DND-41 (cell line): ENCODE data around the gene ATP6V1G1.

Experiments used
- ATAC-seq: fragments of 200-7000 bp; cut with Tn5 transposase; 3 replicates; pipeline ENCODE4 v1.9.1; 2021; ENCODE audit warnings: low read depth; ENCODE audit not compliant: insufficient read depth
- DNase-seq: peaks from one replicate; pipeline ENCODE4 v3.0.0-alpha.2; 2020
- H2AFZ ChIP-seq: 2 replicates; pipeline ENCODE4 v1.6.0; 2012; ENCODE audit warnings: low read depth, low read length
- H3K27ac ChIP-seq: 2 replicates; pipeline ENCODE4 v1.5.1; 2012; ENCODE audit warnings: low read length, inconsistent platforms
- H3K27me3 ChIP-seq: fragments of 200-600 bp; sonication (generic); 2 replicates; pipeline ENCODE4 v1.6.0; 2012; ENCODE audit warnings: low read length, mild to moderate bottlenecking, inconsistent platforms; ENCODE audit not compliant: insufficient read depth, poor library complexity
- H3K36me3 ChIP-seq: 2 replicates; pipeline ENCODE4 v1.5.1; 2012; ENCODE audit warnings: low read length, inconsistent platforms; ENCODE audit not compliant: insufficient read depth
- H3K4me1 ChIP-seq: 2 replicates; pipeline ENCODE4 v1.5.1; 2012; ENCODE audit warnings: mild to moderate bottlenecking, low read length; ENCODE audit not compliant: insufficient read depth
- H3K4me2 ChIP-seq: 2 replicates; pipeline ENCODE4 v1.6.0; 2012; ENCODE audit warnings: mild to moderate bottlenecking, moderate library complexity, low read length, inconsistent platforms; ENCODE audit not compliant: insufficient read depth
- H3K4me3 ChIP-seq, 2 experiments: fragments of 200-600 bp in 1 of 2; shearing (Covaris generic) in 1 of 2; 2 replicates each; pipeline ENCODE4 v1.5.1; 2012 to 2016; ENCODE audit warnings: inconsistent platforms in 2 of 2, low read length in 2 of 2, mild to moderate bottlenecking in 2 of 2, low read depth in 1 of 2, moderate library complexity in 1 of 2
- H3K79me2 ChIP-seq: 2 replicates; pipeline ENCODE4 v1.6.0; 2012; ENCODE audit warnings: low read length, inconsistent platforms; ENCODE audit not compliant: insufficient read depth
- H3K9ac ChIP-seq: 2 replicates; pipeline ENCODE4 v1.6.0; 2012; ENCODE audit warnings: low read depth, mild to moderate bottlenecking, inconsistent platforms, low read length, moderate library complexity
- H3K9me3 ChIP-seq: 2 replicates; pipeline ENCODE4 v1.5.1; 2012; ENCODE audit warnings: low read length, moderate library complexity, mild to moderate bottlenecking, inconsistent platforms; ENCODE audit not compliant: insufficient read depth, severe bottlenecking
- H4K20me1 ChIP-seq: 2 replicates; pipeline ENCODE4 v1.6.0; 2012; ENCODE audit warnings: low read length; ENCODE audit not compliant: insufficient read depth
- EZH2 ChIP-seq: IDR thresholded peaks from 3 replicates; pipeline ENCODE4 v1.6.1; 2012; ENCODE audit warnings: borderline replicate concordance, low read depth, mild to moderate bottlenecking, moderate library complexity, low read length, inconsistent platforms; ENCODE audit not compliant: severe bottlenecking
- TF ChIP-seq, protein P1 (sequence below): IDR thresholded peaks from 2 replicates; pipeline ENCODE4 v1.5.1; 2012; ENCODE audit warnings: borderline replicate concordance, low read length, moderate library complexity, mild to moderate bottlenecking; ENCODE audit not compliant: poor library complexity, severe bottlenecking; ENCODE audit errors: extremely low read depth

Gene ATP6V1G1

DNA sequence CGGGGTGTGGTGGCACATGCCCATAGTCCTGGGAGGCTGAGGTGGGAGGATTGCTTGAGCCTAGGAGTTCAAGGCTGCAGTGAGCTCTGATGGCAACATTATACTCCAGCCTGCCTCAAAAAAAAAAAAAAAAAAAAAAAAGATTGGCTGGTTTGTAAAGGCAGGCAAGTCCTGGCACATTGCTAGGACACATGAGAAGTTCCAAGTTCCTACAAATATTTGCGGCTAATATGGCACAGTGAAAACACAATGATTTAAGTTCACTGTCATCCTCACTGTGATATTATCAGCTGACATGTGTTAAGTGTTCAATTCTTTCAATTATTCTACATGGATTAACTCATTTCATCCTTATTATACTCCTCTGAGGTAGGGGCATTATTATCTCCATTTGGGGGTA lies 43.6 kb downstream of the ATP6V1G1 start:
- no peak for TF ChIP-seq EZH2
- TF ChIP-seq, protein P1, sequence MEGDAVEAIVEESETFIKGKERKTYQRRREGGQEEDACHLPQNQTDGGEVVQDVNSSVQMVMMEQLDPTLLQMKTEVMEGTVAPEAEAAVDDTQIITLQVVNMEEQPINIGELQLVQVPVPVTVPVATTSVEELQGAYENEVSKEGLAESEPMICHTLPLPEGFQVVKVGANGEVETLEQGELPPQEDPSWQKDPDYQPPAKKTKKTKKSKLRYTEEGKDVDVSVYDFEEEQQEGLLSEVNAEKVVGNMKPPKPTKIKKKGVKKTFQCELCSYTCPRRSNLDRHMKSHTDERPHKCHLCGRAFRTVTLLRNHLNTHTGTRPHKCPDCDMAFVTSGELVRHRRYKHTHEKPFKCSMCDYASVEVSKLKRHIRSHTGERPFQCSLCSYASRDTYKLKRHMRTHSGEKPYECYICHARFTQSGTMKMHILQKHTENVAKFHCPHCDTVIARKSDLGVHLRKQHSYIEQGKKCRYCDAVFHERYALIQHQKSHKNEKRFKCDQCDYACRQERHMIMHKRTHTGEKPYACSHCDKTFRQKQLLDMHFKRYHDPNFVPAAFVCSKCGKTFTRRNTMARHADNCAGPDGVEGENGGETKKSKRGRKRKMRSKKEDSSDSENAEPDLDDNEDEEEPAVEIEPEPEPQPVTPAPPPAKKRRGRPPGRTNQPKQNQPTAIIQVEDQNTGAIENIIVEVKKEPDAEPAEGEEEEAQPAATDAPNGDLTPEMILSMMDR, result no peak
- Histone ChIP-seq H3K4me1 (no peaks in the 10 kb centered on the region), H2AFZ (no peak overlapping the region), H3K36me3 (peaks cover 89% of the 10 kb centered on the region), H3K9me3 (no peaks in the 10 kb centered on the region), H4K20me1 (peaks cover 2% of the 10 kb centered on the region; the same call in 1 of the 2 replicates), H3K27me3 (no peaks in the 10 kb centered on the region), H3K27ac (no peak overlapping the region), H3K4me2 (no peak overlapping the region), H3K4me3 (no peak overlapping the region), H3K79me2 (no peaks in the 10 kb centered on the region), H3K9ac (no peak overlapping the region)
- no peak for ATAC-seq
- no peak for DNase-seq

DNA sequence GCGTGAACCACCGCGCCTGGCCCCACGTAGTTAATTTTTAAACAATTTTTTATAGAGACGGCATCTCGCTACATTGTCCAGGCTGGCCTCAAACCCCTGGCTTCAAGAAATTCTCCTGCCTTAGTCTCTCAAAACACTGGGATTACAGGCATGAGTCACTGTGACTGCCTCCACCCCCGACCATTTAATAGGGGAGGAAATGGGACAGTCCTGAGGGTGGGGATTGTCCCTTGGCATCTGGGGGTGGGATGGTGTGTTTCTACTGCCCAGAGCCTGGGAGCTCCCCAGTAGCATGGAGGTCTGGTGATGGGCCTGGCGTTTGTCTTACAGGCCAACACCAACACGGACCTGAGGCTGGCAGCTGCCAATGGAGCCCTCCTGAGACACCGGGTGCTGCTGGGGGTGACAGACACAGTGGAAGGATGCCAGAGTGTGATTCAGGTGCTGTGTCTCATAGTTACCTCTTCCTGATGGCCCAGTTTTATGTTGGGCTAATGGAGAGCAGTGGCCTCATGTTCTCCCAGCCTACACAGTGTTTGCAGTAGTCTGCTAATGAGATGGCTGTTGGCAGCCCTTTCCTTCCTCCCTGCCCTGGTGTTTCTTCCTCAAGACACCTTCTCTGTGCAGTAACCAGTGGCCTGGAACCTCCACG lies 46.0 kb downstream of the ATP6V1G1 start:
- H2AFZ ChIP-seq, result no peak overlapping the region
- TF ChIP-seq EZH2, result no peak
- TF ChIP-seq, protein P1, result no peak
- no peaks in the 10 kb centered on the region for H3K4me1 ChIP-seq
- no peak for ATAC-seq
- H3K27me3 ChIP-seq, result no peaks in the 10 kb centered on the region
- no peaks in the 10 kb centered on the region for H3K9me3 ChIP-seq
- no peaks in the 10 kb centered on the region for H3K79me2 ChIP-seq
- H3K4me3 ChIP-seq, result no peak overlapping the region
- no peaks in the 10 kb centered on the region for H4K20me1 ChIP-seq
- H3K36me3 ChIP-seq, result peaks cover 86% of the 10 kb centered on the region
- no peak overlapping the region for H3K4me2 ChIP-seq
- no peak overlapping the region for H3K9ac ChIP-seq
- DNase-seq, result no peak
- H3K27ac ChIP-seq, result no peak overlapping the region

DNA sequence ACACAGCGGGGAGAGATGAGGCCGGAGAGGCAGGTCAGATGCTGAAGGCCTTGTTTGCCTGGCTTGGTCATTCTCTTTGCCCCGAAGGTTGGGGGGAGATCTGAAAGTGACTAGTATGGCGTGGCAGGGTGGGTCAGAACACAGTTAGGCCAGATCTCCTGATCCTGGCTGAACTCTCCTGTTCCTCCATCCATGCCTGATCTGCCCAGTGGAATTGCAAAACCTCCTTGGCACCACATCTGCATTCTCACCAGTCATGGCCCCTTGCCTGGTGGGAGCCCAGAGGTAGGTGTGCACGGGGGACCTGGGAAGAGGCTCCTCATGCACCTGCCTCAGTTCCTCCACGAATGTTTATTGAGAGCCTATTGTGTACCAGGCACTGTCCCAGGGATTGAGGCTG lies 46.8 kb downstream of the ATP6V1G1 start:
- ATAC-seq (no peak), DNase-seq (no peak)
- H3K36me3 ChIP-seq, result peaks cover 86% of the 10 kb centered on the region
- no peaks in the 10 kb centered on the region for H3K27me3 ChIP-seq
- no peak overlapping the region for H3K27ac ChIP-seq
- TF ChIP-seq EZH2, result no peak
- TF ChIP-seq, protein P1, result no peak
- no peak overlapping the region for H3K4me3 ChIP-seq
- no peak overlapping the region for H3K9ac ChIP-seq
- no peaks in the 10 kb centered on the region for H3K4me1 ChIP-seq
- no peaks in the 10 kb centered on the region for H3K9me3 ChIP-seq
- no peaks in the 10 kb centered on the region for H3K79me2 ChIP-seq
- H2AFZ ChIP-seq, result no peak overlapping the region
- H4K20me1 ChIP-seq, result no peaks in the 10 kb centered on the region
- H3K4me2 ChIP-seq, result no peak overlapping the region
